K562 (cell line): ENCODE measurements around the gene FGF1. TPM values are rescaled to one million over a fixed set of nuclear protein-coding genes. Genes with fewer than 3 reads are reported as not detected.

ENCODE experiments used
- ATAC-seq: fragments of 200-7000 bp; cut with Tn5 transposase; 3 replicates; pipeline ENCODE4 v1.9.1; 2020; ENCODE audit warnings: moderate library complexity
- BruUV-seq: library from RNA; stranded (reverse); fragments of 400-500 nt; replicated peaks from 2 replicates; lab custom pipeline; 2021; lab: Mats Ljungman, UMichigan
- CTCF ChIA-PET: fragments of 300-600 bp; formaldehyde crosslinking; extraction: SDS; loops from one replicate; lab custom pipeline; 2021; ENCODE audit warnings: low intra/inter-chr PET ratio; lab: Yijun Ruan, JAX
- POLR2A ChIA-PET: fragments of 300-600, 350-650 bp; sonication (Branson Sonifier 250); formaldehyde crosslinking; extraction: SDS; loops from one replicate; lab custom pipeline; 2021; ENCODE audit warnings: antibody characterized with exemption, inconsistent platforms; lab: Yijun Ruan, JAX
- DNase-seq, 4 experiments: peaks; one replicate each; pipeline versions ENCODE4 v3.0.0 to v3.0.0-alpha.2; 2011 to 2018; ENCODE audit warnings: low spot score in 3 of 4, mixed read lengths in 3 of 4; ENCODE audit errors: extremely low read depth in 1 of 4
- FAIRE-seq: peaks from 2 replicates; lab custom pipeline; 2011; peaks lifted over from hg19 to GRCh38; lab: Jason Lieb, UNC
- H2AFZ ChIP-seq: 2 replicates; pipeline ENCODE4 v1.6.0; 2011; ENCODE audit warnings: low read depth, low read length, control low read depth, inconsistent platforms
- H3K27ac ChIP-seq: fragments of 200-600 bp; 3 replicates; pipeline ENCODE4 v1.8.0; 2011; ENCODE audit warnings: low read depth, mild to moderate bottlenecking, control low read depth, inconsistent platforms, low read length, moderate library complexity, mixed read lengths; ENCODE audit errors: extremely low read depth
- H3K27me3 ChIP-seq, 2 experiments: fragments of 300-600 bp in 1 of 2; 2 replicates in 1 of 2; 3 replicates in 1 of 2; pipeline versions ENCODE4 v1.6.0 to v1.8.0; 2011; ENCODE audit warnings: inconsistent platforms in 2 of 2, low read length in 2 of 2, mild to moderate bottlenecking in 1 of 2, mixed read lengths in 1 of 2, moderate library complexity in 1 of 2; ENCODE audit not compliant: control insufficient read depth in 2 of 2, insufficient read depth in 2 of 2
- H3K36me3 ChIP-seq: fragments of 300-600 bp; 3 replicates; pipeline ENCODE4 v1.8.0; 2011; ENCODE audit warnings: mild to moderate bottlenecking, low read length, inconsistent platforms; ENCODE audit not compliant: control insufficient read depth, insufficient read depth
- H3K4me1 ChIP-seq, 2 experiments: fragments of 200-600 bp in 1 of 2; replicated peaks in 1 of 2; 2 replicates in 1 of 2; 3 replicates in 1 of 2; pipeline versions ENCODE4 v1.5.1 to v1.8.0; 2011; ENCODE audit warnings: inconsistent platforms in 2 of 2, low read length in 2 of 2, mild to moderate bottlenecking in 1 of 2, mixed read lengths in 1 of 2, moderate library complexity in 1 of 2; ENCODE audit not compliant: control insufficient read depth in 2 of 2, insufficient read depth in 2 of 2
- H3K4me2 ChIP-seq: 2 replicates; pipeline ENCODE4 v1.6.1; 2011; ENCODE audit warnings: low read length, control low read depth, inconsistent platforms, mixed read lengths; ENCODE audit not compliant: insufficient read depth
- H3K4me3 ChIP-seq: fragments of 200-600 bp; sonication (generic), shearing (Covaris generic); 2 replicates; pipeline ENCODE4 v1.5.1; 2016; ENCODE audit warnings: control low read depth, inconsistent platforms
- H3K79me2 ChIP-seq: fragments of 200-600 bp; 3 replicates; pipeline ENCODE4 v1.8.0; 2011; ENCODE audit warnings: low read length, inconsistent platforms; ENCODE audit not compliant: control insufficient read depth, insufficient read depth
- H3K9ac ChIP-seq, 2 experiments: 2 replicates each; pipeline versions ENCODE4 v1.6.0 to v1.6.1; 2011; ENCODE audit warnings: low read depth in 2 of 2, low read length in 2 of 2, control low read depth in 1 of 2, inconsistent platforms in 1 of 2, mild to moderate bottlenecking in 1 of 2, mixed read lengths in 1 of 2; ENCODE audit not compliant: insufficient read depth in 1 of 2
- H3K9me1 ChIP-seq: one replicate; pipeline ENCODE4 v1.6.0; 2011; ENCODE audit warnings: inconsistent platforms, mild to moderate bottlenecking, low read length, moderate library complexity; ENCODE audit not compliant: control insufficient read depth, insufficient read depth
- H3K9me3 ChIP-seq: replicated peaks from 2 replicates; pipeline ENCODE4 v1.5.1; 2011; ENCODE audit warnings: low read depth, low read length, inconsistent platforms; ENCODE audit not compliant: control insufficient read depth, insufficient read depth
- H4K20me1 ChIP-seq: replicated peaks from 2 replicates; pipeline ENCODE4 v1.6.1; 2011; ENCODE audit warnings: low read length, inconsistent platforms, mixed read lengths; ENCODE audit not compliant: control insufficient read depth, insufficient read depth
- JUNB ChIP-seq: fragments of 450-650 bp; formaldehyde crosslinking; conservative IDR thresholded peaks from 2 replicates; pipeline ENCODE4 v1.4.0; 2020; ENCODE audit warnings: mild to moderate bottlenecking
- SNAPC5 ChIP-seq: fragments of 250-450 bp; sonication (Bioruptor Pico); IDR thresholded peaks from 2 replicates; pipeline ENCODE4 v1.8.0; 2021; ENCODE audit warnings: moderate library complexity, mild to moderate bottlenecking, inconsistent platforms
- TSHZ1 ChIP-seq: fragments of 250-450 bp; sonication (Bioruptor Pico); IDR thresholded peaks from 2 replicates; pipeline ENCODE4 v1.4.0; 2020; ENCODE audit warnings: mild to moderate bottlenecking, moderate library complexity
- ZFP30 ChIP-seq: fragments of 250-450 bp; sonication (Bioruptor Pico); IDR thresholded peaks from 2 replicates; pipeline ENCODE4 v1.8.0; 2022; ENCODE audit warnings: moderate library complexity, mild to moderate bottlenecking, inconsistent platforms, borderline replicate concordance
- ZNF184 ChIP-seq: sonication (generic); formaldehyde crosslinking; IDR thresholded peaks from 2 replicates; pipeline ENCODE4 v1.5.0; 2020; ENCODE audit warnings: missing genetic modification reagents
- WGBS: fragments of 100-300 bp; shearing (Covaris generic); methylation state at CpG from one replicate; pipeline ENCODE4 v1.1.6; 2016; ENCODE audit warnings: low coverage, mixed read lengths; ENCODE audit not compliant: insufficient coverage; ENCODE audit errors: missing lambda C conversion rate; 5-methylcytosine and 5-hydroxymethylcytosine counted together
- in situ Hi-C: fragments of 300-500 bp; cut with MboI; formaldehyde crosslinking; loops from 4 replicates; pipeline ENCODE4 v1.15.0; 2018; ENCODE audit warnings: inconsistent platforms, mixed read lengths
- intact Hi-C: fragments of 100-400 bp; cut with micrococcal nuclease; formaldehyde crosslinking; loops from 2 replicates; pipeline ENCODE4 v1.14.2; 2022
- polyA plus RNA-seq, 8 experiments: library from polyadenylated mRNA; depleted of rRNA in 4 of 8; stranded (reverse) in 5 of 8; unstranded in 3 of 8; fragments of >200 nt; fragmentation: Nextera tagmentation in 2 of 8; fragmentation: Illumina TruSeq in 1 of 8; extraction: Ambion mirVana in 2 of 8; extraction: Trizol in 1 of 8; gene quantifications; 2 replicates each; pipeline versions ENCODE4 v1.2.1 to v1.2.3, GENCODE V29; 2011 to 2014; ENCODE audit warnings: inconsistent platforms in 1 of 8, missing spikeins in 1 of 8
- total RNA-seq, 7 experiments: library from RNA; depleted of rRNA in 6 of 7; stranded (reverse); fragments of >200 nt in 6 of 7; fragmentation: Illumina TruSeq in 2 of 7; extraction: Trizol in 2 of 7; gene quantifications; 2 replicates each; pipeline versions ENCODE4 v1.2.1 to v1.2.3, GENCODE V29; 2011 to 2021; ENCODE audit warnings: low replicate concordance in 1 of 7

The FGF1 gene
- total and polyA plus RNA-seq, 9 of the 15 experiments (the other 6 are each of a cell fraction or from before 2014, with no cell fraction given) = not detected

GRCh38 chr5:142661143-142661542 is 24.7 kb downstream of the FGF1 start:
- intact Hi-C loops (no loop called here), in situ Hi-C loops (no loop called here)
- DNase-seq (no peak), ATAC-seq (no peak), FAIRE-seq (no peak)
- WGBS = 4% methylated on average over 2 of the region's 2 CpGs
- no peak overlapping the region for H3K4me2 ChIP-seq
- no TSS peak for BruUV-seq
- H3K36me3 ChIP-seq = no peaks in the 10 kb centered on the region
- no peaks in the 10 kb centered on the region for H3K4me1 ChIP-seq
- no peaks in the 10 kb centered on the region for H3K9me1 ChIP-seq
- H2AFZ ChIP-seq = no peak overlapping the region
- H3K27me3 ChIP-seq = peaks cover 7 to 36% of the 10 kb centered on the region in 2 experiments; a peak in 3 of 5 replicates
- no peaks in the 10 kb centered on the region for H3K79me2 ChIP-seq
- CTCF ChIA-PET = no interaction called here
- H4K20me1 ChIP-seq = no peaks in the 10 kb centered on the region
- no peak overlapping the region for H3K27ac ChIP-seq
- H3K9me3 ChIP-seq = no peaks in the 10 kb centered on the region
- POLR2A ChIA-PET = no interaction called here
- TF ChIP-seq TSHZ1 = no peak
- no peak for TF ChIP-seq SNAPC5 (CRISPR knock-in tag)
- no peak for TF ChIP-seq ZFP30 (CRISPR knock-in tag)
- TF ChIP-seq ZNF184 (CRISPR knock-in tag) = peak; percentile 77; the same call in 1 of the 2 replicates
- no peak for TF ChIP-seq JUNB
- no peak overlapping the region for H3K4me3 ChIP-seq
- no peak overlapping the region for H3K9ac ChIP-seq
